Measurements from ENCODE around the gene AUP1. TPM values are rescaled to one million over a fixed set of nuclear protein-coding genes. Genes with fewer than 3 reads are reported as not detected.
A peak's percentile ranks its signal among the peaks of the same experiment; 100 is the strongest.

Gene AUP1
- total RNA-seq, 4 donors from 2014 or later: 111 to 207 (median 135) TPM

DNA sequence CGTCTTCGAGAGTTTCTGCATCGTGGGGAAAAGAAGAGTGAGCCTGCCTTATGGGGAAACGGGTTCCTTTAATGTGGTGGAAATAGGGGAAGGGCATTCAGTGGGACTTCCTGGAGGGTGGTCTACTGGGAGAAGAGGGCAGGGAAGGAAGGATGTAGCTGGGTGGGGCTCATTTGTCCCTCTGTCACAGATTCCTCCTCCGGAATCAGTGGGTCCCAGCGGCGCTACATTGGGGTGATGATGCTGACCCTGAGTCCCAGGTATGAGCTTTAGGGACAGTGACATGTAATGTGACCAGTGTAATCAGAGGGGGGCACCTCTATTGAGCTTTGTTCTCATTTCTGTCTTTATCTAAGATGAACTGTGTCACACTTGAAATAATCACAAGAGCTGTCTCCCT lies 2.2 kb upstream of the AUP1 start:
- Histone ChIP-seq H3K27me3 (no peaks in the 10 kb centered on the region), H3K4me1 (peaks cover 0 to 34% (median 19%) of the 10 kb centered on the region in 4 donors), H3K9me3 (no peaks in the 10 kb centered on the region), H3K36me3 (peaks cover 0 to 59% (median 5%) of the 10 kb centered on the region in 3 donors), H3K27ac (peak overlapping the region in 1 of 4 donors; percentile 25), H3K4me3 (no peak overlapping the region)
- TF ChIP-seq, protein P1, sequence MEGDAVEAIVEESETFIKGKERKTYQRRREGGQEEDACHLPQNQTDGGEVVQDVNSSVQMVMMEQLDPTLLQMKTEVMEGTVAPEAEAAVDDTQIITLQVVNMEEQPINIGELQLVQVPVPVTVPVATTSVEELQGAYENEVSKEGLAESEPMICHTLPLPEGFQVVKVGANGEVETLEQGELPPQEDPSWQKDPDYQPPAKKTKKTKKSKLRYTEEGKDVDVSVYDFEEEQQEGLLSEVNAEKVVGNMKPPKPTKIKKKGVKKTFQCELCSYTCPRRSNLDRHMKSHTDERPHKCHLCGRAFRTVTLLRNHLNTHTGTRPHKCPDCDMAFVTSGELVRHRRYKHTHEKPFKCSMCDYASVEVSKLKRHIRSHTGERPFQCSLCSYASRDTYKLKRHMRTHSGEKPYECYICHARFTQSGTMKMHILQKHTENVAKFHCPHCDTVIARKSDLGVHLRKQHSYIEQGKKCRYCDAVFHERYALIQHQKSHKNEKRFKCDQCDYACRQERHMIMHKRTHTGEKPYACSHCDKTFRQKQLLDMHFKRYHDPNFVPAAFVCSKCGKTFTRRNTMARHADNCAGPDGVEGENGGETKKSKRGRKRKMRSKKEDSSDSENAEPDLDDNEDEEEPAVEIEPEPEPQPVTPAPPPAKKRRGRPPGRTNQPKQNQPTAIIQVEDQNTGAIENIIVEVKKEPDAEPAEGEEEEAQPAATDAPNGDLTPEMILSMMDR (IDR thresholded peaks at IDR 0.05): no peak
- no peak for TF ChIP-seq EP300 (IDR thresholded peaks at IDR 0.05)
- TF ChIP-seq POLR2A (IDR thresholded peaks at IDR 0.05): no peak
- WGBS, 2 donors: 79 to 81% methylated on average over 7 of the region's 7 CpGs
- no peak for DNase-seq (ENCODE audit: low spot score in 2 of 2)

DNA sequence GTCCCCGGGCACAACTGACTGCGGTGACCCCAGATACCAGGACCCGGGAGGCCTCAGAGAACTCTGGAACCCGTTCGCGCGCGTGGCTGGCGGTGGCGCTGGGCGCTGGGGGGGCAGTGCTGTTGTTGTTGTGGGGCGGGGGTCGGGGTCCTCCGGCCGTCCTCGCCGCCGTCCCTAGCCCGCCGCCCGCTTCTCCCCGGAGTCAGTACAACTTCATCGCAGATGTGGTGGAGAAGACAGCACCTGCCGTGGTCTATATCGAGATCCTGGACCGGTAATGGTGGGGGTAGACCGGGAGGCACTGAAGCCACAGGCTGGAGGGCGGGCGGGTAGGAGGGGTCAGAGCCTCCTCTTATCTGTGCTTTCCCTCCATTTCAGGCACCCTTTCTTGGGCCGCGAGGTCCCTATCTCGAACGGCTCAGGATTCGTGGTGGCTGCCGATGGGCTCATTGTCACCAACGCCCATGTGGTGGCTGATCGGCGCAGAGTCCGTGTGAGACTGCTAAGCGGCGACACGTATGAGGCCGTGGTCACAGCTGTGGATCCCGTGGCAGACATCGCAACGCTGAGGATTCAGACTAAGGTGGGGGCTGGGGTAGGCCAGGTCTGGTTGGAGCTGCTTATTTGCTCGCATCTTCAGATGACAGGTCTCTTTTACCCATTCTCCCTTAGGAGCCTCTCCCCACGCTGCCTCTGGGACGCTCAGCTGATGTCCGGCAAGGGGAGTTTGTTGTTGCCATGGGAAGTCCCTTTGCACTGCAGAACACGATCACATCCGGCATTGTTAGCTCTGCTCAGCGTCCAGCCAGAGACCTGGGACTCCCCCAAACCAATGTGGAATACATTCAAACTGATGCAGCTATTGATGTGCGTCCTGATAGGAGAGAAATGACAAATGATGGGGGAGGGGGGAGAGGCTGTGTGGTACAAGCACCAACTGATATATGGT lies 1.0 kb upstream of the AUP1 start:
- Histone ChIP-seq H3K27ac (peak overlapping the region; percentile 54 to 90 (median 84)), H3K4me1 (peaks cover 0 to 34% (median 19%) of the 10 kb centered on the region in 4 donors), H3K4me3 (peak overlapping the region; percentile 63 to 96 (median 77)), H3K36me3 (peaks cover 0 to 70% (median 12%) of the 10 kb centered on the region in 3 donors), H3K27me3 (no peaks in the 10 kb centered on the region), H3K9me3 (no peaks in the 10 kb centered on the region)
- no peak for DNase-seq (ENCODE audit: low spot score in 2 of 2)
- TF ChIP-seq, protein P1 (IDR thresholded peaks at IDR 0.05): no peak
- TF ChIP-seq EP300 (IDR thresholded peaks at IDR 0.05): no peak
- TF ChIP-seq POLR2A (IDR thresholded peaks at IDR 0.05): no peak
- 2% methylated on average over 42 of the region's 54 CpGs for WGBS, 2 donors

DNA sequence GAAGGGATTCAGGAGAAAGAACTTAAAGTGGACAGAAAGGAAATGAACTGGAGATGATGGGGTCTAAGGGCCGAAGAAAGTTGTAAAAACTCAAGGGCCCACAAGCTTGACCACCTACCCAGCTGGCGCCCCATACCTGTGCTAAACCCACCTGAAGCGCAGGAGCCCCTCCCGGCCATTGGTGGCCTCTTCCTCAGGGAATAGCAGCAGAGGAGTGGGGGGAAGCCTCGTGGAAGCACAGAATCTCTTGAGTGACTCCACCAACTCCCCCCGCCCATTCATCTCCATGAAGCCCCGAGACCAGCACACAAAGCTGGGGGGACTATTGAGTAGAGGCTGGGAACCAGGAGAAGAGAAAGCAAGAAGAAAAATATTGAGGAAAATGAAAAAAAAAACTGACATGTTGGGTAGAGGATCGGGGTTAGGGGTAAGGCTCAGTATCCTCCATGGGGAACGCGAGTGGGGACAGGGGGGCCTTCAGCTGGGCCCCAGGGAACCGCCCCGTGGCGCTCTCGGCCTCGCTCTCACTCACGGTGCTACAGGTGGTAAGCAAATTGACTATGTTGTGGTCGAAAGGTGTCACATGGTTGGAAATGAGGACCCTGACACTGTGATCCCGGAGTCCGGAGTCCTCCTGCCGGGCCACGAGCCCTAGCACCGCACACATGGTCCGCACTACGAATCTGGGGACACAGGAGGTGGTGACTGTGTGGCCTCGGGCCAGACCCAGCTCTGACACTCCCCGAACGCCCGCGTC lies 728 bp downstream of the AUP1 start:
- H3K9me3 ChIP-seq: no peaks in the 10 kb centered on the region
- H3K27me3 ChIP-seq: no peaks in the 10 kb centered on the region
- peak overlapping the region; percentile 63 to 82 (median 68) for H3K4me3 ChIP-seq
- 15 to 16% methylated on average over 28 to 29 of the region's 29 CpGs for WGBS, 2 donors
- H3K4me1 ChIP-seq: peaks cover 0 to 34% (median 19%) of the 10 kb centered on the region in 4 donors
- TF ChIP-seq, protein P1 (IDR thresholded peaks at IDR 0.05): no peak
- no peak for TF ChIP-seq EP300 (IDR thresholded peaks at IDR 0.05)
- TF ChIP-seq POLR2A (IDR thresholded peaks at IDR 0.05): no peak
- H3K27ac ChIP-seq: peak overlapping the region; percentile 72 to 90 (median 82)
- no peak for DNase-seq (ENCODE audit: low spot score in 2 of 2)
- H3K36me3 ChIP-seq: peaks cover 0 to 65% (median 12%) of the 10 kb centered on the region in 3 donors

- Histone ChIP-seq H3K4me1 (peaks cover 0 to 34% (median 19%) of the 10 kb centered on the region in 4 donors), H3K27me3 (no peaks in the 10 kb centered on the region), H3K27ac (no peak overlapping the region), H3K4me3 (no peak overlapping the region), H3K9me3 (no peaks in the 10 kb centered on the region), H3K36me3 (peaks cover 0 to 55% (median 12%) of the 10 kb centered on the region in 3 donors)
- no peak for DNase-seq (ENCODE audit: low spot score in 2 of 2)
- TF ChIP-seq, protein P1 (IDR thresholded peaks at IDR 0.05): no peak
- no peak for TF ChIP-seq EP300 (IDR thresholded peaks at IDR 0.05)
- no peak for TF ChIP-seq POLR2A (IDR thresholded peaks at IDR 0.05)
- 90 to 94% methylated on average over 9 of the region's 9 CpGs for whole genome bisulfite sequencing, 2 donors
Observed at GRCh38 chr2:74527741-74528140, 1.8 kb downstream of the AUP1 start.
